NOMO-1 treated with DMSO at 0.1 percent for 48 hours (cell line): Measurements from ENCODE around the gene RTKN2.
"Not testable (repeated sequence)": the region's sequence is repeated elsewhere in the genome, so short reads cannot be mapped to it uniquely, and the experiment has no call there.

Source experiments
- DNase-seq: peaks from one replicate; lab custom pipeline; 2025; ENCODE audit not compliant: unreplicated experiment; lab: John Stamatoyannopoulos, UW

The RTKN2 gene

GRCh38 chr10:62268399-62269114 lies at the start of gene RTKN2:
Gene RTKN2, minus strand, starts transcription at chr10:62268844. Its CDS starts 234 bp downstream, at chr10:62268610.
- DNase-seq = peak; percentile 58

GRCh38 chr10:62317257-62317656 lies 48.6 kb upstream of the RTKN2 start:
- DNase-seq = no peak

- no peak for DNase-seq
These were observed 40.6 kb upstream of the RTKN2 start for GRCh38 chr10:62309254-62309653.

- no peak for DNase-seq
These were observed 39.5 kb upstream of the RTKN2 start for GRCh38 chr10:62308101-62308500.

- no peak for DNase-seq
These were observed 39.0 kb upstream of the RTKN2 start for GRCh38 chr10:62307635-62308034.

- DNase-seq = no peak
These were observed 38.0 kb upstream of the RTKN2 start for GRCh38 chr10:62306663-62307062.

GRCh38 chr10:62305813-62306212 lies 37.2 kb upstream of the RTKN2 start:
- DNase-seq = no peak

- DNase-seq = no peak
These were observed 35.3 kb upstream of the RTKN2 start for GRCh38 chr10:62303922-62304321.

- DNase-seq = no peak
These were observed 34.1 kb upstream of the RTKN2 start for GRCh38 chr10:62302760-62303159.

- DNase-seq = no peak
These were observed 29.2 kb upstream of the RTKN2 start for GRCh38 chr10:62297857-62298256.

- DNase-seq = no peak
These were observed 15.6 kb upstream of the RTKN2 start for GRCh38 chr10:62284221-62284620.

- not testable (repeated sequence) for DNase-seq
These were observed 12.7 kb upstream of the RTKN2 start for GRCh38 chr10:62281348-62281747.

GRCh38 chr10:62280392-62280791 lies 11.7 kb upstream of the RTKN2 start:
- DNase-seq = not testable (repeated sequence)

GRCh38 chr10:62278441-62278910 lies 9.8 kb upstream of the RTKN2 start:
- DNase-seq = no peak

GRCh38 chr10:62277971-62278370 lies 9.3 kb upstream of the RTKN2 start:
- DNase-seq = no peak

GRCh38 chr10:62270020-62270419 lies 1.4 kb upstream of the RTKN2 start:
- DNase-seq = no peak

- DNase-seq = no peak
These were observed 631 bp downstream of the RTKN2 start for GRCh38 chr10:62268027-62268398.

- DNase-seq = no peak
These were observed 2.0 kb downstream of the RTKN2 start for GRCh38 chr10:62266611-62267010.

- no peak for DNase-seq
These were observed 2.5 kb downstream of the RTKN2 start for GRCh38 chr10:62266147-62266546.

- peak; percentile 39 for DNase-seq
These were observed 3.8 kb downstream of the RTKN2 start for GRCh38 chr10:62264702-62265436.

GRCh38 chr10:62264126-62264525 lies 4.5 kb downstream of the RTKN2 start:
- DNase-seq = no peak

GRCh38 chr10:62261666-62262065 lies 7.0 kb downstream of the RTKN2 start:
- no peak for DNase-seq
